ENCODE measurements around the gene AHCYL1. TPM values are rescaled to one million over a fixed set of nuclear protein-coding genes. Genes with fewer than 3 reads are reported as not detected.

Gene AHCYL1
- total RNA-seq, 1 experiment from 2014 or later: 89.0 TPM

- H3K56ac ChIP-seq (ENCODE audit: insufficient read length, low read depth, low read length): no peak overlapping the region
- no peaks in the 10 kb centered on the region for H4K20me1 ChIP-seq (ENCODE audit: control insufficient read depth, insufficient read depth, insufficient read length)
- H3K9me3 ChIP-seq (ENCODE audit: control insufficient read depth, low read depth, low read length): no peaks in the 10 kb centered on the region
- no peak overlapping the region for H2BK15ac ChIP-seq (ENCODE audit: low read depth, low read length)
- 0 out of 5 replicates have a peak overlapping the region, but pooled peaks of 1 of the 2 experiments have one; percentile 70 for H3K4me3 Mint-ChIP-seq
- H3T11ph ChIP-seq (ENCODE audit: low read length): no peak overlapping the region
- WGBS (ENCODE audit: extremely low coverage, insufficient read length, low lambda C conversion rate): no CpG with 5 or more reads among the region's 1 CpG
- H4K5ac ChIP-seq (ENCODE audit: insufficient read length, low read depth, low read length): no peak overlapping the region
- peaks cover 45 to 73% of the 10 kb centered on the region in 2 experiments for H3K4me1 Mint-ChIP-seq
- H3K4ac ChIP-seq (ENCODE audit: low read depth, low read length): no peak overlapping the region
- no peaks in the 10 kb centered on the region for H3K36me3 Mint-ChIP-seq (ENCODE audit: insufficient read depth in 1 of 3, low read depth in 3 of 3)
- no peaks in the 10 kb centered on the region for H3K79me1 ChIP-seq (ENCODE audit: insufficient read depth, low read depth, low read length, poor library complexity, severe bottlenecking)
- peaks cover 21% of the 10 kb centered on the region; the same call in 1 of the 2 replicates for H3K27me3 ChIP-seq (ENCODE audit: insufficient read depth, low read length)
- TF ChIP-seq, protein P1, sequence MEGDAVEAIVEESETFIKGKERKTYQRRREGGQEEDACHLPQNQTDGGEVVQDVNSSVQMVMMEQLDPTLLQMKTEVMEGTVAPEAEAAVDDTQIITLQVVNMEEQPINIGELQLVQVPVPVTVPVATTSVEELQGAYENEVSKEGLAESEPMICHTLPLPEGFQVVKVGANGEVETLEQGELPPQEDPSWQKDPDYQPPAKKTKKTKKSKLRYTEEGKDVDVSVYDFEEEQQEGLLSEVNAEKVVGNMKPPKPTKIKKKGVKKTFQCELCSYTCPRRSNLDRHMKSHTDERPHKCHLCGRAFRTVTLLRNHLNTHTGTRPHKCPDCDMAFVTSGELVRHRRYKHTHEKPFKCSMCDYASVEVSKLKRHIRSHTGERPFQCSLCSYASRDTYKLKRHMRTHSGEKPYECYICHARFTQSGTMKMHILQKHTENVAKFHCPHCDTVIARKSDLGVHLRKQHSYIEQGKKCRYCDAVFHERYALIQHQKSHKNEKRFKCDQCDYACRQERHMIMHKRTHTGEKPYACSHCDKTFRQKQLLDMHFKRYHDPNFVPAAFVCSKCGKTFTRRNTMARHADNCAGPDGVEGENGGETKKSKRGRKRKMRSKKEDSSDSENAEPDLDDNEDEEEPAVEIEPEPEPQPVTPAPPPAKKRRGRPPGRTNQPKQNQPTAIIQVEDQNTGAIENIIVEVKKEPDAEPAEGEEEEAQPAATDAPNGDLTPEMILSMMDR (conservative IDR thresholded peaks at IDR 0.05): no peak
- H3K14ac ChIP-seq (ENCODE audit: insufficient read depth, low read length): no peak overlapping the region
- H2AK5ac ChIP-seq (ENCODE audit: insufficient read length, low read length): no peak overlapping the region
- H4K8ac ChIP-seq (replicated peaks; ENCODE audit: insufficient read length, low read depth, low read length): no peak overlapping the region
- DNase-seq: no peak
- no peak overlapping the region for H3K27ac ChIP-seq (ENCODE audit: insufficient read length, low read depth, low read length)
- no peaks in the 10 kb centered on the region for H3K79me2 ChIP-seq (ENCODE audit: insufficient read depth, low read length)
- H3K4me1 ChIP-seq (ENCODE audit: insufficient read depth, low read length): peaks cover 5% of the 10 kb centered on the region; the same call in 1 of the 2 replicates
- no peak overlapping the region for H2AFZ ChIP-seq (ENCODE audit: low read length)
- no peak overlapping the region for H2BK12ac ChIP-seq (ENCODE audit: insufficient read length, low read depth, low read length)
- no peak overlapping the region for H3K9ac ChIP-seq (ENCODE audit: extremely low read depth, insufficient read length, low read length)
- no peaks in the 10 kb centered on the region for H3K23me2 ChIP-seq (ENCODE audit: insufficient read length, low read depth, low read length, poor library complexity, severe bottlenecking)
- H3K23ac ChIP-seq (ENCODE audit: insufficient read length, low read depth, low read length): no peak overlapping the region
- H4K91ac ChIP-seq (ENCODE audit: insufficient read length, low read depth, low read length): no peak overlapping the region
- H3K27ac Mint-ChIP-seq: peak overlapping the region in 1 of 3 experiments; percentile 92; a peak in 2 of 7 replicates
- H2BK20ac ChIP-seq (ENCODE audit: low read depth, low read length, poor library complexity, severe bottlenecking): no peak overlapping the region
- H3K18ac ChIP-seq (ENCODE audit: insufficient read length, low read depth, low read length): no peak overlapping the region
- H2BK120ac ChIP-seq (ENCODE audit: low read depth, low read length, poor library complexity, severe bottlenecking): no peak overlapping the region
- peak overlapping the region; percentile 46 for H3K4me2 ChIP-seq (ENCODE audit: insufficient read depth, insufficient read length, low read length)
- H2BK5ac ChIP-seq (ENCODE audit: insufficient read length, low read length): no peak overlapping the region
- no peaks in the 10 kb centered on the region; a peak in 1 of 5 replicates for H3K9me3 Mint-ChIP-seq
- peaks cover 69% of the 10 kb centered on the region for H3K27me3 Mint-ChIP-seq (ENCODE audit: low read depth)
Measured at GRCh38 chr1:109959632-109959973, 25.0 kb upstream of the AHCYL1 start.

Measured in H9 (cell line).